Kidney capillary endothelial cell (primary cell): ENCODE data around the gene IGSF1.

ENCODE experiments used
- DNase-seq: peaks from one replicate; pipeline ENCODE4 v3.0.0-alpha.2; 2018; ENCODE audit warnings: low spot score

IGSF1 gene

GRCh38 chrX:131288738-131289511 is at the start of gene IGSF1:
Gene IGSF1 (minus strand): TSS chrX:131289306. CDS start chrX:131286674, 2,632 bp downstream.
- no peak for DNase-seq

- DNase-seq: no peak
Observed at GRCh38 chrX:131332331-131332730, 43.2 kb upstream of the IGSF1 start.

- DNase-seq: no peak
Observed at GRCh38 chrX:131331152-131331551, 42.0 kb upstream of the IGSF1 start.

GRCh38 chrX:131330735-131331134 is 41.6 kb upstream of the IGSF1 start:
- DNase-seq: no peak

GRCh38 chrX:131322651-131323050 is 33.5 kb upstream of the IGSF1 start:
- peak; percentile 51 for DNase-seq

- DNase-seq: no peak
Observed at GRCh38 chrX:131317326-131317725, 28.2 kb upstream of the IGSF1 start.

- no peak for DNase-seq
Observed at GRCh38 chrX:131316260-131316659, 27.2 kb upstream of the IGSF1 start.

- DNase-seq: no peak
Observed at GRCh38 chrX:131308980-131309379, 19.9 kb upstream of the IGSF1 start.

GRCh38 chrX:131306601-131307000 is 17.5 kb upstream of the IGSF1 start:
- DNase-seq: no peak

- no peak for DNase-seq
Observed at GRCh38 chrX:131305926-131306325, 16.8 kb upstream of the IGSF1 start.

- DNase-seq: no peak
Observed at GRCh38 chrX:131302701-131303100, 13.6 kb upstream of the IGSF1 start.

- no peak for DNase-seq
Observed at GRCh38 chrX:131301155-131301554, 12.0 kb upstream of the IGSF1 start.

- no peak for DNase-seq
Observed at GRCh38 chrX:131298846-131299245, 9.7 kb upstream of the IGSF1 start.

GRCh38 chrX:131298036-131298435 is 8.9 kb upstream of the IGSF1 start:
- no peak for DNase-seq

- DNase-seq: no peak
Observed at GRCh38 chrX:131289527-131289926, 421 bp upstream of the IGSF1 start.

GRCh38 chrX:131288188-131288587 is 918 bp downstream of the IGSF1 start:
- DNase-seq: no peak

- no peak for DNase-seq
Observed at GRCh38 chrX:131287560-131288179, 1.4 kb downstream of the IGSF1 start.

- DNase-seq: no peak
Observed at GRCh38 chrX:131279617-131280016, 9.5 kb downstream of the IGSF1 start.

GRCh38 chrX:131279197-131279596 is 9.9 kb downstream of the IGSF1 start:
- DNase-seq: no peak

- DNase-seq: no peak
Observed at GRCh38 chrX:131277543-131278136, 11.5 kb downstream of the IGSF1 start.

GRCh38 chrX:131273011-131273410 is 16.1 kb downstream of the IGSF1 start:
- DNase-seq: no peak

- no peak for DNase-seq
Observed at GRCh38 chrX:131271826-131272225, 17.3 kb downstream of the IGSF1 start.

- DNase-seq: no peak
Observed at GRCh38 chrX:131271274-131271673, 17.8 kb downstream of the IGSF1 start.
